ENCODE data around the gene NXPE1.
"Not testable (repeated sequence)": the region's sequence is repeated elsewhere in the genome, so short reads cannot be mapped to it uniquely, and the experiment has no call there.

NXPE1 gene

DNA sequence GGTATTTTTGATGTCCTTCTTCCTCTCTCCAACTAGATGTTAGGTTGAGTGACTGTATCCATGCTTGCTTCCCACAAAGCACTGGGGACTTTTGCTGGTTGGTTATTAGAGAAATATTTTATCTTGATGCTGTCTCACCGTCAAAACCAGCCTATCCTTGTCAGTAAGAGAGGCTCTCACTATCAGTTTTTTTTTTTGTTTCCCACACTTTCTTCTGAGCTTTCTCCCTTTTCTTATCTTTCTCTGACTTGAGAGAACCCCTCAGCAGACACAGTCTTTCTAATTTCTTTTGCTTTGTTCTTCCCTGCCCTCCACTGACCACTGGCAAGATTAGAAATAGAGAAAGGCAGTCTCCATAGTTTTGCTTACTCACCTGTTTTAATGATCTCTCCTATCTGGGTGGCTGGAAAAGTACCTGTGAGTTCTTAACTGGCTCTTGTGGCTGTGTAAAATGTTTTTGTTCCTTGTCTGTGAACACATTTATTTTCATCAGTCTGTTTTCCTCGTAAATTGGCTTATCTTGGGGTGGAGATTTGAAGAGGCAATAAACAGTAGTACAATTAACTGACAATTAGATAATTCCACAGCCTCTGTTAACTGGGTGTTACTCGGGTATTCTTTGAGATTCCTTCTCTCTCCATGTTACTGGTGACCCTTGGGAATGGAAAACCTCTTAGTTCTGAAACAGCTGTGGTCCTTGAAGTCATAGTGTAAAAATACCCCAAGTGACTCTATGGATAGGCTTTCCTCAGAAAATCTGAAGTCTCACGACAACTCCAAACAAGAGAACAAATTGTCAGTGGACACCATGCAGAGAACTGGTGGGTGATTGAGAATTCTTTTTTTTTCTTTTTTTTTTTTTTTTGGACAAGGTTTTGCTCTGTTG lies at the start of gene NXPE1:
NXPE1 (minus strand) TSS at position 457 of the 886 bp plus-strand sequence. CDS start 8,680 bp downstream, outside the sequence.
- no peaks in the 10 kb centered on the region for H3K9me3 Mint-ChIP-seq
- TF ChIP-seq, protein P1, sequence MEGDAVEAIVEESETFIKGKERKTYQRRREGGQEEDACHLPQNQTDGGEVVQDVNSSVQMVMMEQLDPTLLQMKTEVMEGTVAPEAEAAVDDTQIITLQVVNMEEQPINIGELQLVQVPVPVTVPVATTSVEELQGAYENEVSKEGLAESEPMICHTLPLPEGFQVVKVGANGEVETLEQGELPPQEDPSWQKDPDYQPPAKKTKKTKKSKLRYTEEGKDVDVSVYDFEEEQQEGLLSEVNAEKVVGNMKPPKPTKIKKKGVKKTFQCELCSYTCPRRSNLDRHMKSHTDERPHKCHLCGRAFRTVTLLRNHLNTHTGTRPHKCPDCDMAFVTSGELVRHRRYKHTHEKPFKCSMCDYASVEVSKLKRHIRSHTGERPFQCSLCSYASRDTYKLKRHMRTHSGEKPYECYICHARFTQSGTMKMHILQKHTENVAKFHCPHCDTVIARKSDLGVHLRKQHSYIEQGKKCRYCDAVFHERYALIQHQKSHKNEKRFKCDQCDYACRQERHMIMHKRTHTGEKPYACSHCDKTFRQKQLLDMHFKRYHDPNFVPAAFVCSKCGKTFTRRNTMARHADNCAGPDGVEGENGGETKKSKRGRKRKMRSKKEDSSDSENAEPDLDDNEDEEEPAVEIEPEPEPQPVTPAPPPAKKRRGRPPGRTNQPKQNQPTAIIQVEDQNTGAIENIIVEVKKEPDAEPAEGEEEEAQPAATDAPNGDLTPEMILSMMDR (IDR thresholded peaks at IDR 0.05; ENCODE audit: unreplicated experiment in 3 of 3): no peak
- H3K4me1 Mint-ChIP-seq: no peaks in the 10 kb centered on the region
- H3K27me3 Mint-ChIP-seq (ENCODE audit: low read depth): peaks cover 4% of the 10 kb centered on the region
- no peak within 1 kb of the TSS for H3K4me3 Mint-ChIP-seq
- no peak within 1 kb of the TSS for H3K27ac Mint-ChIP-seq
- H3K36me3 Mint-ChIP-seq (ENCODE audit: low read depth): no peaks in the 10 kb centered on the region

DNA sequence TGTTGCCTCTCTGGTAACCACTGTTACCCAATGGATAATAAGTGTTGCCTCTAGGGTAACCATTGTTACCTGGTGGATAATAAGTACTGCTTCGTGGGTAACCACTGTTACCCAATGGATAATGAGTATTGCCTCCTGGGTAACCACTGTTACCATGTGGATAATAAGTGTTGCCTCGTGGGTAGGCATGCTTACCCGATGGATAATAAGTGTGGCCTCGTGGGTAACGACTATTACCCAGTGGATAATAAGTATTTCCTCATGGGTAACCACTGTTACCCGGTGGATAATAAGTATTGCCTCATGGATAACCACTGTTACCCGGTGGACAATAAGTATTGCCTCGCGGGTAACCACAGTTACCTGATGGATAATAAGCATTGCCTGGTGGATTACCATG lies 49.7 kb upstream of the NXPE1 start:
- Mint-ChIP-seq H3K27ac (no peak overlapping the region), H3K9me3 (peaks cover 42% of the 10 kb centered on the region), H3K27me3 (ENCODE audit: low read depth) (no peaks in the 10 kb centered on the region), H3K4me1 (no peaks in the 10 kb centered on the region), H3K36me3 (ENCODE audit: low read depth) (no peaks in the 10 kb centered on the region), H3K4me3 (no peak overlapping the region)
- TF ChIP-seq, protein P1 (IDR thresholded peaks at IDR 0.05; ENCODE audit: unreplicated experiment in 3 of 3): no peak

DNA sequence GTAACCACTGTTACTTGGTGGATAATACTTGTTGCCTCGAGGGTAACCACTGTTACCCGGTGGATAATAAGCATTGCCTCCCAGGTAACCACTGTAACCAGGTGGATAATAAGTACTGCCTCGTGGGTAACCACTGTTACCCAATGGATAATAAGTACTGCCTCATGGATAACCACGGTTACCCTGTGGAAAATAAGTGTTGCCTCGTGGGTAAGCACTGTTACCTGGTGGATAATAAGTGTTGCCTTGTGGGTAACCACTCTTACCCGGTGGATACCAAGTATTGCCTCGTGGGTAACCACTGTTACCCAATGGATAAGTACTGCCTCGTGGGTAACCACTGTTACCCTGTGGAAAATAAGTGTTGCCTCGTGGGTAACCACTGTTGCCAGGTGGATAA lies 48.9 kb upstream of the NXPE1 start:
- not testable (repeated sequence) for H3K4me1 Mint-ChIP-seq; H3K4me3 Mint-ChIP-seq; H3K27me3 Mint-ChIP-seq (ENCODE audit: low read depth); H3K36me3 Mint-ChIP-seq (ENCODE audit: low read depth); H3K27ac Mint-ChIP-seq
- H3K9me3 Mint-ChIP-seq: peaks cover 40% of the 10 kb centered on the region

DNA sequence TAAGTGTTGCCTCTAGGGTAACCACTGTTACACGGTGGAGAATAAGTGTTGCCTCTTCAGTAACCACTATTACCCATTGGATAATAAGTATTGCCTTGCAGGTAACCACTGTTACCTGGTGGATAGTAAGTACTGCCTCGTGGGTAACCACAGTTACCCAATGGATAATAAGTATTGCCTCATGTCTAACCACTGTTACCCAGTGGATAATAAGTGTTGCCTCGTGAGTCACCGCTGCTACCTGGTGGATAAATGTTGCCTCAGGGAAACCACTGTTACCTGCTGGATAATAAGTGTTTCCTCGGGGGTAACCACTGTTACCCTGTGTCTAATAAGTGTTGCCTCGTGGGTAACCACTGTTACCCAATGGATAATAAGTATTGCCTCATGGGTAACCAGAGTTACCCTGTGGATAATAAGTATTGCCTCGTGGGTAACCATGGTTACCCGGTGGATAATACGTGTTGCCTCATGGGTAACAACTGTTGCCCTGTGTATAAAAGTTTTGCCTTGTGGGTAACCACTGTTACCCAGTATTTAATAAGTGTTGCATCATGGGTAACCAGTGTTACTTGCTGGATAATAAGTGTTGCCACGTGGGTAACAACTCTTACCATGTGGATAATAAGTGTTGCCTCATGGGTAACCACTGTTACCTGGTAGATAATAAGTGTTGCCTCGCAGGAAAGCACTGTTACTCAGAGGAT lies 48.2 kb upstream of the NXPE1 start:
- TF ChIP-seq, protein P1 (IDR thresholded peaks at IDR 0.05; ENCODE audit: unreplicated experiment in 3 of 3): no peak
- no peaks in the 10 kb centered on the region for H3K4me1 Mint-ChIP-seq
- H3K9me3 Mint-ChIP-seq: peaks cover 39% of the 10 kb centered on the region
- H3K4me3 Mint-ChIP-seq: no peak overlapping the region
- no peaks in the 10 kb centered on the region for H3K27me3 Mint-ChIP-seq (ENCODE audit: low read depth)
- no peak overlapping the region for H3K27ac Mint-ChIP-seq
- H3K36me3 Mint-ChIP-seq (ENCODE audit: low read depth): no peaks in the 10 kb centered on the region

DNA sequence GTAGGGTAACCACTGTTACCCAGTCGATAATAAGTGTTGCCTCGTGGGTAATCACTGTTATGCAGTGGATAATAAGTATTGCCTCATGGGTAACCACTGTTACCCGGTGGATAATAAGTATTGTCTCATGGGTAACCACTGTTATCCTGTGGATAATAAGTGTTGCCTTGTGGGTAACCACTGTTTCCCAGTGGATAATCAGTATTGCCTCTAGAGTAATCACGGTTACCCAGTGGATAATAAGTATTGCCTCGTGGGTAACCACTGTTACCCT lies 47.1 kb upstream of the NXPE1 start:
- H3K36me3 Mint-ChIP-seq (ENCODE audit: low read depth); H3K27me3 Mint-ChIP-seq (ENCODE audit: low read depth); H3K4me3 Mint-ChIP-seq; H3K27ac Mint-ChIP-seq; H3K4me1 Mint-ChIP-seq: not testable (repeated sequence)
- H3K9me3 Mint-ChIP-seq: peaks cover 36% of the 10 kb centered on the region

DNA sequence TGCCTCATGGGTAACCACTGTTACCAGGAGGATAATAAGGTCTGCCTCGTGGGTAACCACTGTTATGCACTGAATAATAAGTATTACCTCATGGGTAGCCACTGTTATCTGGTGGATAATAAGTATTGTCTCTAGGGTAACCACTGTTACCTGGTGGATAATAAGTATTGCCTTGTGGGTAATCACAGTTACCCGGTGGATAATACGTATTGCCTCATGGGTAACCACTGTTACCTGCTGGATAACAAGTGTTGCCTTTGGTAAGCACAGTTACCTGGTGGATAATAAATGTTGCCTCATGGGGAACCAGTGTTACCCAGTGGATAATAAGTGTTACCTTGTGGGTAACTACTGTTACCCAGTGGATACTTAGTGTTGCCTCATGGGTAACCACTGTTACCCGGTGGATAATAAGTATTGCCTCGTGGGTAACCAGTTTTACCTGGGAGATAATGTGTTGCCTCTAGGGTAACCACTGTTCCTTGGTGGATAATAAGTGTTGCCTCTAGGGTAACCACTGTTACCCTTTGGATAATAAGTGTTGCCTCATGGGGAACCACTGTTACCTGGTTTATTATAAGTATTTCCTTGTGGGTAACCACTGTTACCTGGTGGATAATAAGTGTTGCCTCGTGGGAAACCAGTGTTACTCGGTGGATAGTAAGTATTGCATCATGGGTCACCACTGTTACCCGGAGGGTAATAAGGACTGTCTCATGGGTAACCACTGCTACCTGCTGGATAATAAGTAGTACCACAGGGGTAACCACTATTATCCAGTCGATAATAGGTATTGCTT lies 46.5 kb upstream of the NXPE1 start:
- Mint-ChIP-seq H3K36me3 (ENCODE audit: low read depth) (no peaks in the 10 kb centered on the region), H3K27ac (no peak overlapping the region), H3K4me1 (no peaks in the 10 kb centered on the region), H3K9me3 (peaks cover 32% of the 10 kb centered on the region), H3K4me3 (no peak overlapping the region), H3K27me3 (ENCODE audit: low read depth) (no peaks in the 10 kb centered on the region)
- TF ChIP-seq, protein P1 (IDR thresholded peaks at IDR 0.05; ENCODE audit: unreplicated experiment in 3 of 3): no peak
